GM21825 (cell line): ENCODE data around the gene SIM1.
"Not testable (repeated sequence)": the region's sequence is repeated elsewhere in the genome, so short reads cannot be mapped to it uniquely, and the experiment has no call there.

Source experiments
- ATAC-seq: cut with Tn5 transposase; IDR thresholded peaks from one replicate; pipeline ENCODE4 v1.9.1; 2021; ENCODE audit warnings: mild to moderate bottlenecking, moderate library complexity; ENCODE audit not compliant: unreplicated experiment

SIM1 gene

GRCh38 chr6:100354736-100355641 is 109.7 kb downstream of the SIM1 start:
- not testable (repeated sequence) for ATAC-seq

GRCh38 chr6:100353276-100354015 is 111.3 kb downstream of the SIM1 start:
- no peak for ATAC-seq

GRCh38 chr6:100350139-100350538 is 114.6 kb downstream of the SIM1 start:
- no peak for ATAC-seq

GRCh38 chr6:100349366-100349765 is 115.4 kb downstream of the SIM1 start:
- no peak for ATAC-seq

GRCh38 chr6:100347901-100348550 is 116.7 kb downstream of the SIM1 start:
- peak; percentile 46 for ATAC-seq

GRCh38 chr6:100346828-100347227 is 117.9 kb downstream of the SIM1 start:
- ATAC-seq = no peak

GRCh38 chr6:100346203-100346602 is 118.5 kb downstream of the SIM1 start:
- ATAC-seq = no peak

GRCh38 chr6:100344761-100345160 is 120.0 kb downstream of the SIM1 start:
- ATAC-seq = no peak

GRCh38 chr6:100344321-100344720 is 120.4 kb downstream of the SIM1 start:
- ATAC-seq = no peak

- no peak for ATAC-seq
These were observed 121.2 kb downstream of the SIM1 start for GRCh38 chr6:100343316-100344077.

- no peak for ATAC-seq
These were observed 121.9 kb downstream of the SIM1 start for GRCh38 chr6:100342830-100343229.

- no peak for ATAC-seq
These were observed 125.0 kb downstream of the SIM1 start for GRCh38 chr6:100339574-100340255.

GRCh38 chr6:100338090-100338489 is 126.6 kb downstream of the SIM1 start:
- no peak for ATAC-seq

GRCh38 chr6:100336876-100337275 is 127.8 kb downstream of the SIM1 start:
- ATAC-seq = no peak

GRCh38 chr6:100335991-100336390 is 128.7 kb downstream of the SIM1 start:
- no peak for ATAC-seq
